H9 (cell line): Measurements from ENCODE around the gene PTPRF. TPM values are rescaled to one million over a fixed set of nuclear protein-coding genes. Genes with fewer than 3 reads are reported as not detected.
"Not testable (repeated sequence)": the region's sequence is repeated elsewhere in the genome, so short reads cannot be mapped to it uniquely, and the experiment has no call there.

Source experiments
- DNase-seq: peaks from one replicate; pipeline ENCODE4 v3.0.0-alpha.2; 2017
- H2AFZ ChIP-seq: one replicate; pipeline ENCODE4 v1.6.1; 2013; ENCODE audit warnings: mild to moderate bottlenecking, low read length, control low read depth, moderate library complexity
- H2AK5ac ChIP-seq: 2 replicates; pipeline ENCODE4 v1.6.1; 2013; ENCODE audit warnings: low read length, control low read depth, mixed read lengths; ENCODE audit not compliant: insufficient read length
- H2BK120ac ChIP-seq: one replicate; pipeline ENCODE4 v1.6.1; 2013; ENCODE audit warnings: low read depth, mild to moderate bottlenecking, low read length, control low read depth, inconsistent platforms; ENCODE audit not compliant: poor library complexity, severe bottlenecking
- H2BK12ac ChIP-seq: 2 replicates; pipeline ENCODE4 v1.6.1; 2013; ENCODE audit warnings: low read length, control low read depth, mixed read lengths, low read depth; ENCODE audit not compliant: insufficient read length
- H2BK15ac ChIP-seq: 2 replicates; pipeline ENCODE4 v1.6.1; 2013; ENCODE audit warnings: low read depth, low read length, control low read depth
- H2BK20ac ChIP-seq: one replicate; pipeline ENCODE4 v1.6.1; 2013; ENCODE audit warnings: low read depth, mild to moderate bottlenecking, low read length, control low read depth, inconsistent platforms; ENCODE audit not compliant: poor library complexity, severe bottlenecking
- H2BK5ac ChIP-seq: 2 replicates; pipeline ENCODE4 v1.6.1; 2013; ENCODE audit warnings: low read length, control low read depth, mixed read lengths; ENCODE audit not compliant: insufficient read length
- H3K14ac ChIP-seq: 2 replicates; pipeline ENCODE4 v1.6.1; 2013; ENCODE audit warnings: low read length, control low read depth; ENCODE audit not compliant: insufficient read depth
- H3K18ac ChIP-seq: 2 replicates; pipeline ENCODE4 v1.6.1; 2013; ENCODE audit warnings: low read depth, mild to moderate bottlenecking, mixed read lengths, low read length, control low read depth; ENCODE audit not compliant: insufficient read length
- H3K23ac ChIP-seq: 2 replicates; pipeline ENCODE4 v1.6.1; 2013; ENCODE audit warnings: low read length, control low read depth, mixed read lengths, low read depth; ENCODE audit not compliant: insufficient read length
- H3K23me2 ChIP-seq: 2 replicates; pipeline ENCODE4 v1.6.1; 2013; ENCODE audit warnings: low read depth, mild to moderate bottlenecking, mixed read lengths, low read length, control low read depth; ENCODE audit not compliant: insufficient read length, poor library complexity, severe bottlenecking
- H3K27ac ChIP-seq: 2 replicates; pipeline ENCODE4 v1.5.1; 2013; ENCODE audit warnings: low read length, control low read depth, mixed read lengths, low read depth; ENCODE audit not compliant: insufficient read length
- H3K27me3 ChIP-seq: 2 replicates; pipeline ENCODE4 v1.6.1; 2013; ENCODE audit warnings: low read length, control low read depth, inconsistent platforms; ENCODE audit not compliant: insufficient read depth
- H3K4ac ChIP-seq: 2 replicates; pipeline ENCODE4 v1.6.1; 2013; ENCODE audit warnings: low read depth, mild to moderate bottlenecking, control low read depth, inconsistent platforms, low read length, moderate library complexity
- H3K4me1 ChIP-seq: 2 replicates; pipeline ENCODE4 v1.6.1; 2013; ENCODE audit warnings: low read length, control low read depth, inconsistent platforms; ENCODE audit not compliant: insufficient read depth
- H3K4me2 ChIP-seq: 2 replicates; pipeline ENCODE4 v1.6.1; 2013; ENCODE audit warnings: low read length, control low read depth, mixed read lengths; ENCODE audit not compliant: insufficient read length, insufficient read depth
- H3K56ac ChIP-seq: 2 replicates; pipeline ENCODE4 v1.6.1; 2013; ENCODE audit warnings: low read depth, mild to moderate bottlenecking, mixed read lengths, low read length, control low read depth; ENCODE audit not compliant: insufficient read length
- H3K79me1 ChIP-seq: 2 replicates; pipeline ENCODE4 v1.6.1; 2013; ENCODE audit warnings: low read depth, mild to moderate bottlenecking, moderate library complexity, low read length, control low read depth, inconsistent platforms; ENCODE audit not compliant: insufficient read depth, poor library complexity, severe bottlenecking
- H3K79me2 ChIP-seq: 2 replicates; pipeline ENCODE4 v1.6.1; 2013; ENCODE audit warnings: low read length, control low read depth, inconsistent platforms; ENCODE audit not compliant: insufficient read depth
- H3K9ac ChIP-seq: 2 replicates; pipeline ENCODE4 v1.6.1; 2013; ENCODE audit warnings: low read length, control low read depth, mixed read lengths; ENCODE audit not compliant: insufficient read length; ENCODE audit errors: extremely low read depth
- H3K9me3 ChIP-seq: one replicate; pipeline ENCODE4 v1.6.1; 2013; ENCODE audit warnings: low read depth, low read length, inconsistent platforms; ENCODE audit not compliant: control insufficient read depth
- H3T11ph ChIP-seq: one replicate; pipeline ENCODE4 v1.6.1; 2013; ENCODE audit warnings: mild to moderate bottlenecking, low read length, control low read depth, inconsistent platforms
- H4K20me1 ChIP-seq: one replicate; pipeline ENCODE4 v1.6.1; 2013; ENCODE audit not compliant: control insufficient read depth, insufficient read length, insufficient read depth
- H4K5ac ChIP-seq: 2 replicates; pipeline ENCODE4 v1.6.1; 2013; ENCODE audit warnings: low read depth, mild to moderate bottlenecking, mixed read lengths, low read length, control low read depth; ENCODE audit not compliant: insufficient read length
- H4K8ac ChIP-seq: replicated peaks from 2 replicates; pipeline ENCODE4 v1.6.1; 2013; ENCODE audit warnings: low read length, control low read depth, mixed read lengths, low read depth; ENCODE audit not compliant: insufficient read length
- H4K91ac ChIP-seq: 2 replicates; pipeline ENCODE4 v1.6.1; 2013; ENCODE audit warnings: low read depth, mild to moderate bottlenecking, moderate library complexity, mixed read lengths, low read length, control low read depth; ENCODE audit not compliant: insufficient read length
- H3K27ac Mint-ChIP-seq, 3 experiments: 2 replicates in 2 of 3; 3 replicates in 1 of 3; pipeline ENCODE4 v1.8.0; 2020 to 2021; ENCODE audit warnings: mixed read lengths in 3 of 3, mild to moderate bottlenecking in 1 of 3, moderate library complexity in 1 of 3
- H3K27me3 Mint-ChIP-seq: 2 replicates; pipeline ENCODE4 v1.8.0; 2021; ENCODE audit warnings: low read depth, mild to moderate bottlenecking, moderate library complexity, mixed read lengths
- H3K36me3 Mint-ChIP-seq, 3 experiments: 2 replicates in 2 of 3; 3 replicates in 1 of 3; pipeline ENCODE4 v1.8.0; 2020 to 2021; ENCODE audit warnings: low read depth in 3 of 3, mixed read lengths in 3 of 3; ENCODE audit not compliant: insufficient read depth in 1 of 3
- H3K4me1 Mint-ChIP-seq, 2 experiments: 2 replicates each; pipeline ENCODE4 v1.8.0; 2020; ENCODE audit warnings: mixed read lengths in 2 of 2
- H3K4me3 Mint-ChIP-seq, 2 experiments: 2 replicates in 1 of 2; 3 replicates in 1 of 2; pipeline ENCODE4 v1.8.0; 2020 to 2021; ENCODE audit warnings: mild to moderate bottlenecking in 2 of 2, mixed read lengths in 2 of 2, moderate library complexity in 1 of 2
- H3K9me3 Mint-ChIP-seq, 2 experiments: 2 replicates in 1 of 2; 3 replicates in 1 of 2; pipeline ENCODE4 v1.8.0; 2020; ENCODE audit warnings: mild to moderate bottlenecking in 2 of 2, mixed read lengths in 2 of 2, moderate library complexity in 1 of 2
- CTCF ChIP-seq: fragments of 200-600 bp; sonication (generic); conservative IDR thresholded peaks from 3 replicates; pipeline ENCODE4 v1.8.0; 2021; ENCODE audit warnings: antibody characterized with exemption, mild to moderate bottlenecking
- WGBS: extraction: QIAGEN DNeasy Blood & Tissue Kit; methylation state at CpG from one replicate; pipeline ENCODE4 v1.1.7; 2013; ENCODE audit warnings: missing lambda C conversion rate, low lambda C conversion rate, mixed read lengths; ENCODE audit not compliant: insufficient read length; ENCODE audit errors: extremely low coverage; 5-methylcytosine and 5-hydroxymethylcytosine counted together
- total RNA-seq: library from RNA; stranded (reverse); gene quantifications from 2 replicates; pipeline ENCODE4 v1.2.1, GENCODE V29; 2021

Gene PTPRF
- total RNA-seq, 1 experiment from 2014 or later = 193 TPM

- no peaks in the 10 kb centered on the region for H3K23me2 ChIP-seq
- H4K91ac ChIP-seq = no peak overlapping the region
- H3K23ac ChIP-seq = no peak overlapping the region
- no peaks in the 10 kb centered on the region; the same call in none of the 2 replicates for H3K27me3 Mint-ChIP-seq
- no peaks in the 10 kb centered on the region; a peak in 1 of 5 replicates for H3K9me3 Mint-ChIP-seq
- H3K14ac ChIP-seq = no peak overlapping the region
- no peaks in the 10 kb centered on the region for H3K9me3 ChIP-seq
- H4K5ac ChIP-seq = no peak overlapping the region
- H4K20me1 ChIP-seq = no peaks in the 10 kb centered on the region
- no peaks in the 10 kb centered on the region for H3K79me2 ChIP-seq
- no peak overlapping the region for H2BK120ac ChIP-seq
- no peak overlapping the region for H2AFZ ChIP-seq
- no peak overlapping the region for H2BK15ac ChIP-seq
- H3K4me2 ChIP-seq = no peak overlapping the region
- no peaks in the 10 kb centered on the region for H3K79me1 ChIP-seq
- H3K18ac ChIP-seq = no peak overlapping the region
- no CpG with 5 or more reads among the region's 1 CpG for WGBS
- no peak overlapping the region for H2BK12ac ChIP-seq
- H4K8ac ChIP-seq = no peak overlapping the region
- H3K9ac ChIP-seq = no peak overlapping the region
- no peak overlapping the region for H3K56ac ChIP-seq
- no peak overlapping the region for H3K27ac ChIP-seq
- H3K4me1 Mint-ChIP-seq = peaks cover 4 to 9% of the 10 kb centered on the region in 2 experiments
- H3K4me1 ChIP-seq = no peaks in the 10 kb centered on the region; the same call in 1 of the 2 replicates
- H2BK20ac ChIP-seq = no peak overlapping the region
- H2BK5ac ChIP-seq = no peak overlapping the region
- H3K36me3 Mint-ChIP-seq = peaks cover 0 to under 1% (median 0%) of the 10 kb centered on the region in 3 experiments; a peak in 3 of 7 replicates
- H3K4ac ChIP-seq = no peak overlapping the region
- no peak overlapping the region for H3T11ph ChIP-seq
- no peaks in the 10 kb centered on the region for H3K27me3 ChIP-seq
- no peak for DNase-seq
- H2AK5ac ChIP-seq = no peak overlapping the region
- TF ChIP-seq CTCF = no peak
- no peak overlapping the region for H3K4me3 Mint-ChIP-seq
- no peak overlapping the region for H3K27ac Mint-ChIP-seq
These were observed 114.8 kb downstream of the PTPRF start for GRCh38 chr1:43645461-43645860.

GRCh38 chr1:43647331-43647730 is 116.6 kb downstream of the PTPRF start:
- not testable (repeated sequence) for H3K36me3 Mint-ChIP-seq, H3K27me3 ChIP-seq, H2BK20ac ChIP-seq, H4K20me1 ChIP-seq, H3K9ac ChIP-seq, H3K14ac ChIP-seq, H2AFZ ChIP-seq, H4K8ac ChIP-seq, H3K9me3 ChIP-seq, H2AK5ac ChIP-seq, H2BK5ac ChIP-seq, H2BK120ac ChIP-seq, H3K79me1 ChIP-seq, H3K27ac Mint-ChIP-seq, H4K91ac ChIP-seq, DNase-seq, H2BK12ac ChIP-seq, H3K4ac ChIP-seq, H3K27ac ChIP-seq, H4K5ac ChIP-seq, H2BK15ac ChIP-seq, H3K4me2 ChIP-seq, H3K23ac ChIP-seq, H3K27me3 Mint-ChIP-seq, H3K18ac ChIP-seq, H3K4me3 Mint-ChIP-seq, H3T11ph ChIP-seq, H3K9me3 Mint-ChIP-seq, H3K4me1 ChIP-seq, H3K56ac ChIP-seq
- Histone ChIP-seq H3K23me2 (peaks cover 11% of the 10 kb centered on the region), H3K79me2 (peaks cover 13% of the 10 kb centered on the region; the same call in 1 of the 2 replicates)
- WGBS = no CpG with 5 or more reads among the region's 9 CpGs
- H3K4me1 Mint-ChIP-seq = peaks cover 19 to 24% of the 10 kb centered on the region in 2 experiments
